Stimulated activated CD4-positive, alpha-beta T cell treated with anti-CD3 and anti-CD28 coated beads, Interleukin-4, amount 100 ng/mL, for 4 hours (primary cell): ENCODE measurements around the gene SOX12.

Source experiments
- DNase-seq, 2 experiments: peaks; one replicate each; pipeline ENCODE4 v3.0.0-alpha.2; 2020

Gene SOX12

DNA sequence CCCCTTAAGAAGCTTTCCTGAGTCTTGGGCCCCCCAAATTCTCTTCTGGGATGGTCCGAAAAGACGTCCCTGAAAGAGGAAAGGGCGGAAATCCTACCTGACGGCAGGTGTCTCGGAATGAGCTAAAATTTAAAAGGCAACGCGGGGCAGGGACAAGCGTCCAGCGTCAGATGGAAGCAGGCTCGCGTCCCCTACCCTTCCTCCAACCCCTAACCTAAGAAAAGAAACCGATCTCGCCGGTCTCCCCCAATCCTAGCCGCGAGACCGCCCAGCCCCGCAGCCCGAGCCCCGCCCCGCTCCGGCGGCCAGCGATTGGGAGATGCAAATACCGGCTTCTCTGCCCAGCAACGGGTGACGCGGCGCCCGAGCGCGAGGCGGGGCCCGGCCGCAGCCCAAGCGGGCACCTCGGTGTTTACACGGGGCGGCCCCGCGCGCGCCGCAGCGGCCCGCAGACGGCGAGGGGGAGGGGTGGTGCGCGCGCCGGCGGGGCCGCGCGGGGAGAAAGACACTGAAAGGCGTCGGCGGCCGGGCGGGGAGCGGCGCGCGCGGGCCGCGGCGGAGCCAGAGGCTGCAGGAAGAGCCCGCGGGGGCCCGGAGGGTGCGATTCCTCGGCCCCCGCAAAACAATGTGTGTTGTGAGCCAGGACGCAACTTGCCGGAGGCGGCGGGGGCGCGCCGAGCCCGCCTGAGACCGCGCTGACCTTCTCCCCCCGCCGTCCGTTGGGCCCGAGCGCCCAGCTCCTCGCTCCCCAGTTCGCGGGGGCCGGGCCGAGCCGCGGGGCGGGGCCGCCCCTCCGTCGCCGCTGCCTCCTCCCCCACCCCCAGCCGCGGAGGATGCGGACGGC, at the start of gene SOX12:
SOX12 (plus strand) TSS at position 508 of the 844 bp plus-strand sequence. CDS start 373 bp downstream, outside the sequence.
- peak; percentile 96 to 99 for DNase-seq

- DNase-seq, result no peak
Observed at GRCh38 chr20:275791-276190, 49.6 kb upstream of the SOX12 start.

- no peak for DNase-seq
Observed at GRCh38 chr20:276620-277495, 48.5 kb upstream of the SOX12 start.

- DNase-seq, result no peak
Observed at GRCh38 chr20:277496-277781, 47.9 kb upstream of the SOX12 start.

- DNase-seq, result no peak
Observed at GRCh38 chr20:278181-278580, 47.2 kb upstream of the SOX12 start.

GRCh38 chr20:278607-279571, 46.5 kb upstream of the SOX12 start:
- no peak for DNase-seq

GRCh38 chr20:284172-284571, 41.2 kb upstream of the SOX12 start:
- no peak for DNase-seq

DNA sequence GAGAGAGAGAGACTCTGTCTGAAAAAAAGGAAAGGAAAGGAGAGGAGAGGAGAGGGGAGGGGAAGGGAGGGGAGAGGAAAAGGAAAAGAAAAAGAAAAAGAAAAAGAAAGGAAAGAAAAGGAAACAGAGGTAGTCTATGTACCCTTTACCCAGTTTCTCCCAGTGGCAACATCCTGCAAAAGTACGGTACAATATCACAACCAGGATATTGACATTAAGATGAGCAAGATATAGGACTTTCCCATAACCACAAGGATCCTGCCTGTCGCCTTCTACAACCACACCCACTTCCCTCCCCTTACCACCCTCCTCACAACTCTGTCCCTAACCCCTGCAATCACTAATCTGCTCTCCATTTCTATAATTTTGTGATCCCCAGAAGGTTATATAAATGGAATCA, 38.8 kb upstream of the SOX12 start:
- no peak for DNase-seq

GRCh38 chr20:288956-289692, 36.2 kb upstream of the SOX12 start:
- DNase-seq, result no peak

GRCh38 chr20:289693-290083, 35.7 kb upstream of the SOX12 start:
- DNase-seq, result no peak

DNA sequence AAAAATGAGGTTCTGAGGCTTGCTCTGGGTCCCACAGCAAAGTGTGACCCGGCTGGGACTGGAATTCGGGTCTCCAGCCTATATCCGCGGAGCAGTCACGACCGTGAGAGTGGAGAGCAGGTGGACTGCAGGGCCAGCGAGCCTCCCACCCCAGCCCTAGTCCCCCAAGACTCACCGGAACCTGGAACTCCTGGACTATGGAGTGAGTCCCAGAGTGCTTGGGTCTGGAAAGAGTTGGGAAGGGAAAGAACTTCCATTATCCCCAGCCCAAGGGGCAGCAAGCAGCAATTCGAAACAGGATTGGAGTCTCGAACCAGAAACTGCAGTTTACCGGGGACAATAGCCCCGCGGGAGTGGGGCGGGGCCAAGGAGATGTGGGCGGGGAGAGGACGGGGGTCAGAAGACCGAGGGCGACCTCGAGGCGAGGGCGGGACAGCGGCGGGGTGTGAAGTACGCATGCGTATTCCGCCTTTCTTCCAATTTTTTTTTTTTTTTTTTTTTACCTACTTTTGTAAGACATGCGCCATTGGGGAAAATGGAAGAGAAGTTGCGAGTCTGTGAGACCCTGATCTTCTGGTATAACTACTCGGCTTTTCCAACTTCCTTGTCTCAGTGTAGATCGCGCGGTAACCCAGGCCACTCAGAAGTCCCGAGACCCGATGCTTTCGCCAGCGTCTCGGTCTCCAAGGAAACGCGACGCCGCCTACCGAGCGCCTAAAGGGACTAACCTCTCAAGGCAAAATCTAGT, 35.1 kb upstream of the SOX12 start, which contains the start of gene C20orf96:
C20orf96 (minus strand) TSS at position 667 of the 748 bp plus-strand sequence; CDS start at position 527, 140 bp downstream.
- DNase-seq, result peak; percentile 84

GRCh38 chr20:294602-295001, 30.8 kb upstream of the SOX12 start:
- no peak for DNase-seq

- DNase-seq, result no peak
Observed at GRCh38 chr20:295804-296203, 29.5 kb upstream of the SOX12 start.

- DNase-seq, result peak; percentile 81 to 82
Observed at GRCh38 chr20:297098-297924, 28.0 kb upstream of the SOX12 start, which contains the start of gene ZCCHC3. ZCCHC3 (plus strand) TSS chr20:297570; CDS start chr20:297587, 17 bp downstream.

- peak; percentile 31 to 32 for DNase-seq
Observed at GRCh38 chr20:297925-298775, 27.2 kb upstream of the SOX12 start.

GRCh38 chr20:298776-299391, 26.5 kb upstream of the SOX12 start:
- DNase-seq, result no peak

GRCh38 chr20:300345-300990, 24.9 kb upstream of the SOX12 start:
- no peak for DNase-seq
